ENCODE data around the gene PPBP. TPM values are rescaled to one million over a fixed set of nuclear protein-coding genes. Genes with fewer than 3 reads are reported as not detected.
"Not testable (repeated sequence)": the region's sequence is repeated elsewhere in the genome, so short reads cannot be mapped to it uniquely, and the experiment has no call there.

PPBP gene
- total RNA-seq, 6 experiments from 2014 or later = not detected

DNA sequence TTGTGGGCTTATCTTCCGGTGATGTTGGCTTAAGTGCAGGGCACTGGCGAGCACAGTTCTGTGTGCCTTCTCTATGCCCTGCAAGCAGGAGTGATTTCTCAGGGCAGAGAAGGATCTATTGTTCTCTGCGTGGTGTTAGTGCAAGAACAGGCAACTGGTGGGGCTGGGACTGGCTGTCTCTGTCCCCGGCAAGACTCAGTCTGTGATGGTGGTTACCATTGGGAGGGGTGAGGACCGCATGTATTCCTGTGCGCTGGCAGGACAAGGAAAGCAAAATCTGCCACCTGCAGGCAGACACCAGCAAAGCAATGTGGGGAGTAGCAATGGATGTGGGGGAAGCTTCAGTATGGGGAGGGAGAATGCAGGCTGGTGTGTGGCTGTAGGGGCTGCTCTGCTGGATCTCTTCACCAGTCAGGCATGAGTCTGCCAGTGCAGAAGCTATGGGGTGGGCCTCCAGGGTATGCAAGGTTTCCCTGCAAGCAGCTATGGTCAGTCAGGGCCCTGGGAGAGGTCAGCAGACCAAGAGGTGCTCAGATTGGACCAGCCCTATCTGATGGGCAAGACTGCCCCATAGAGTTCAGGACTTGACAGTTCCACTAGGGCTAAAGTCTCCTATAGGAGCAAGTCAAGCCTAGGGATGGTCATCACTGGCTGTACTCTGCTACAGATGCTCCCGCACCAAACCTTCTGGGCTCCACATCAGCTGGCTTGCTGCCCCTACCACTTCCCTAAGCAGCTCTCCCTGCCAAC is 23.0 kb downstream of the PPBP start:
- Mint-ChIP-seq H3K36me3 (ENCODE audit: low read depth) (peaks cover 10% of the 10 kb centered on the region; the same call in 1 of the 2 replicates), H3K4me3 (no peak overlapping the region), H3K4me1 (ENCODE audit: low read depth) (no peaks in the 10 kb centered on the region), H3K27me3 (ENCODE audit: insufficient read depth) (peaks cover 6% of the 10 kb centered on the region), H3K9me3 (peaks cover 21% of the 10 kb centered on the region), H3K27ac (no peak overlapping the region)
- DNase-seq = no peak
- TF ChIP-seq, protein P1, sequence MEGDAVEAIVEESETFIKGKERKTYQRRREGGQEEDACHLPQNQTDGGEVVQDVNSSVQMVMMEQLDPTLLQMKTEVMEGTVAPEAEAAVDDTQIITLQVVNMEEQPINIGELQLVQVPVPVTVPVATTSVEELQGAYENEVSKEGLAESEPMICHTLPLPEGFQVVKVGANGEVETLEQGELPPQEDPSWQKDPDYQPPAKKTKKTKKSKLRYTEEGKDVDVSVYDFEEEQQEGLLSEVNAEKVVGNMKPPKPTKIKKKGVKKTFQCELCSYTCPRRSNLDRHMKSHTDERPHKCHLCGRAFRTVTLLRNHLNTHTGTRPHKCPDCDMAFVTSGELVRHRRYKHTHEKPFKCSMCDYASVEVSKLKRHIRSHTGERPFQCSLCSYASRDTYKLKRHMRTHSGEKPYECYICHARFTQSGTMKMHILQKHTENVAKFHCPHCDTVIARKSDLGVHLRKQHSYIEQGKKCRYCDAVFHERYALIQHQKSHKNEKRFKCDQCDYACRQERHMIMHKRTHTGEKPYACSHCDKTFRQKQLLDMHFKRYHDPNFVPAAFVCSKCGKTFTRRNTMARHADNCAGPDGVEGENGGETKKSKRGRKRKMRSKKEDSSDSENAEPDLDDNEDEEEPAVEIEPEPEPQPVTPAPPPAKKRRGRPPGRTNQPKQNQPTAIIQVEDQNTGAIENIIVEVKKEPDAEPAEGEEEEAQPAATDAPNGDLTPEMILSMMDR (IDR thresholded peaks at IDR 0.05) = peak; percentile 53

DNA sequence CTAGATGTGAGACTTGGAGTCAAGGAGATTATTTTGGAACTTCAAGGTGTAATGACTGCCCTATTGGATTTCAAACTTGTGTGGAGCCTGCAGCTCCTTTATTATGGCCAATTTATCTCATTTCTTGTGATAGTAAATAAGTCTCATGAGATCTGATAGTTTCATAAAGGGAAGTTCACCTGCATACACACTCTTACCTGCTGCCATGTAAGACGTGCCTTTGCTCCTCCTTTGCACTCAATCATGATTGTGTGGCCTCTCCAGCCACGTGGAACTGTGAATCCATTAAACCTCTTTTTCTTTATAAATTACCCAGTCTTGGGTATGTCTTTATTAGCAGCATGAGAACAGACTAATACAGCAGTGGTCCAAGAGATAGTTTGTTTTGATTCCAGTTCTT is 25.3 kb downstream of the PPBP start:
- DNase-seq = no peak
- peaks cover 5% of the 10 kb centered on the region for H3K27me3 Mint-ChIP-seq (ENCODE audit: insufficient read depth)
- H3K4me1 Mint-ChIP-seq (ENCODE audit: low read depth) = no peaks in the 10 kb centered on the region
- H3K4me3 Mint-ChIP-seq = no peak overlapping the region
- H3K9me3 Mint-ChIP-seq = peaks cover 28% of the 10 kb centered on the region
- peaks cover 8% of the 10 kb centered on the region; the same call in 1 of the 2 replicates for H3K36me3 Mint-ChIP-seq (ENCODE audit: low read depth)
- H3K27ac Mint-ChIP-seq = no peak overlapping the region
- TF ChIP-seq, protein P1 (IDR thresholded peaks at IDR 0.05) = no peak

DNA sequence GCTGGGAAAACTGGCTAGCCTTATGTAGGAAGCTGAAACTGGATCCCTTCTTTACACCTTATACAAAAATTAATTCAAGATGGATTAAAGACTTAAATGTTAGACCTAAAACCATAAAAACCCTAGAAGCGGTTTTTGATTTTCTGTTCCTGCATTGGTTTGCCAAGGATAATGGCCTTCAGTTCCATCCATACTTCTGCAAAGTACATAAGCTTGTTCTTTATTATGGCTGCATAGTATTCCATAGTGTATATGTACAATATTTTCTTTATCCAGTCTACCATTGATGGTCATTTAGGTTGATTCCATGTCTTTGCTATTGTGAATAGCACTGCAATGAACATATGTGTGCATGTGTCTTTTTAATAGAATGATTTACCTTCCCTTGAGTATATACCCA is 28.9 kb downstream of the PPBP start:
- H3K27ac Mint-ChIP-seq; H3K4me1 Mint-ChIP-seq (ENCODE audit: low read depth); H3K4me3 Mint-ChIP-seq; DNase-seq: not testable (repeated sequence)
- peaks cover 47% of the 10 kb centered on the region for H3K9me3 Mint-ChIP-seq
- H3K36me3 Mint-ChIP-seq (ENCODE audit: low read depth) = peaks cover 13% of the 10 kb centered on the region; the same call in 1 of the 2 replicates
- peaks cover 11% of the 10 kb centered on the region for H3K27me3 Mint-ChIP-seq (ENCODE audit: insufficient read depth)

DNA sequence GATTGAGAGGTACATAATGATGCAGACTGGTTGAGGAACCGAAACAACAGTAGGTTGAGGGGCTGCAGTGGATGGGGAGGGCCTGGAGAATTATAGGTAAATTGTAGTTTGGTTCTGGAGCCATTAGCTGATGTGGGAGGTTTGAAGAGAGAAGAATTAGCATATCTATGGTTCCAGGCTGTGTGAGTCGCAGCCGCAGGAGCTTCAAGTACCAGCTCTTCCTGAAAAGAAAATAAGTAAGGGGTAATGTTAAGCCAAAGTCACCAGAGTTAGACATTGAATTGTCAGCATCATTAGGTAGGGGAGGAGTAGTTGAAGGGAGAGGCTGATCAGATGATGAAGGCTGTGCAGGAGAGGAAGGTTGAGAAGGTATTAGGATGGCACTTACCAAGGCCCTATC is 35.6 kb downstream of the PPBP start:
- H3K4me1 Mint-ChIP-seq (ENCODE audit: low read depth) = no peaks in the 10 kb centered on the region
- H3K4me3 Mint-ChIP-seq = no peak overlapping the region
- DNase-seq = no peak
- TF ChIP-seq, protein P1 (IDR thresholded peaks at IDR 0.05) = no peak
- H3K36me3 Mint-ChIP-seq (ENCODE audit: low read depth) = peaks cover 5% of the 10 kb centered on the region; the same call in 1 of the 2 replicates
- peaks cover 14% of the 10 kb centered on the region for H3K27me3 Mint-ChIP-seq (ENCODE audit: insufficient read depth)
- H3K27ac Mint-ChIP-seq = no peak overlapping the region
- peaks cover 15% of the 10 kb centered on the region; the same call in 1 of the 2 replicates for H3K9me3 Mint-ChIP-seq

DNA sequence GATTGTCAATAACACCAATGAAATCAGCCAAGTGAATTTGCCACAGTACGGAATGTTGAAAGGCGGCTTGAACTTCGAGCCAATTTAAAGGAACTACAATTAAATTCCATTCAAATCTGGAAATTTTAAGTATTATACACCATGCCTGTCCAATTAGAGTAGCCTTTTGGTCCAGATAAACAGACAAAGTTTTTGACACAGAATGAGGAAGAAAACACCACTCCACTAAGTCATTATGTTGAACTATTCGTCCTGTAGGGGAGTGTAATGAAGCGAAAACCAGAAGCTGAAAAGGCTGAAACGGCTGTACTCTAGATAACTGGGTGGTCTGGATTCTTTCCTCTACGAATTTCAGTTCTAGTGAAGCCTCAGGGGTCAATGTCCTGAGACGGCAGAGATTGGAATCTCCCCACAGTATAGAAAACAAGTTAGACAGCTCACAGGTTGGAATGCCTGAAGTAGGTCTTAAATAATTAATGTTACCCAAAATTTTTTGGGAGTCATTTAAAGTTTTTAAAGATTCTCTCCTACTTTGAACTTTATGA is 37.5 kb downstream of the PPBP start:
- not testable (repeated sequence) for H3K9me3 Mint-ChIP-seq

DNA sequence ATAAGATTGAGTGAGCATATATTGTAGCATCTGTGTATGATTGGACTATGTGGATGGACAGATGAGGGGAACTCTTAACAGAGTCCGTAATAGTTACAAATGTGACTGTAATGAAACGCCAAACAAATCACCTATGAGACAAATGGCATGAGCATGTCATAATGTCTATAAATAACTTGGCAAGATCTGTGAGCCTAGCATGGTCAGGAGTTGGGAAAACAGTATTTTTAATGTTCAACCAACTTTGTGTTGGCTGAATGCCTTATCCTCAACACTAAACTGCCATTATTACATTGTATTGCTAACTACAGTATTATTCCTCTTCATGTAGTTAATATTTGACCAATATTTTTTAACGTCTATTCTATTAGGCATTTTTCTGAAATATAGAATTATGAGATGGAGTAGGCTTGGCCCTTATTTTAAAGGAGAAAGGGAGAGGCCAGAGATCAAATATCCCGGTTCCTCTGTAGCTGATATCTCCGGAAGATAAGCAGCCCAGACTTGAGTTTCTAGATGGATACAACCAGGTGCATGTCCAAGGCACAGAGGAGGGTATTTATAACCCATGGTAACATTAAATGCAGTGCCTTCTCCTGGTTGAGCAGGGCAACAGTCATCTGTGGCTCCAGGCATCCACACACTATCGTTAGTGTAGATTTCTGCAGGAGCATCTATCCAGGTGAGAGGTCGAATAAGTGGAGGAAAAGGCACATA is 38.8 kb downstream of the PPBP start:
- TF ChIP-seq, protein P1 (IDR thresholded peaks at IDR 0.05) = no peak
- H3K27me3 Mint-ChIP-seq (ENCODE audit: insufficient read depth) = peaks cover 25% of the 10 kb centered on the region
- no peak overlapping the region for H3K4me3 Mint-ChIP-seq
- no peak for DNase-seq
- no peaks in the 10 kb centered on the region for H3K4me1 Mint-ChIP-seq (ENCODE audit: low read depth)
- no peak overlapping the region for H3K27ac Mint-ChIP-seq
- H3K9me3 Mint-ChIP-seq = peaks cover under 1% of the 10 kb centered on the region; the same call in 1 of the 2 replicates
- H3K36me3 Mint-ChIP-seq (ENCODE audit: low read depth) = no peaks in the 10 kb centered on the region

More for the DNA sequence above, 37.5 kb downstream of the PPBP start:
- not testable (repeated sequence) for DNase-seq; H3K36me3 Mint-ChIP-seq (ENCODE audit: low read depth); H3K27ac Mint-ChIP-seq; H3K4me1 Mint-ChIP-seq (ENCODE audit: low read depth); H3K4me3 Mint-ChIP-seq
- H3K27me3 Mint-ChIP-seq (ENCODE audit: insufficient read depth) = peaks cover 17% of the 10 kb centered on the region
